GM18517 (cell line): ENCODE data around the gene NCKAP5.

Experiments
- ATAC-seq: cut with Tn5 transposase; IDR thresholded peaks from one replicate; pipeline ENCODE4 v1.9.1; 2021; ENCODE audit warnings: mild to moderate bottlenecking, moderate library complexity; ENCODE audit not compliant: unreplicated experiment

NCKAP5 gene

GRCh38 chr2:133432778-133433177, 135.5 kb downstream of the NCKAP5 start:
- no peak for ATAC-seq

- ATAC-seq, result no peak
These were observed 137.0 kb downstream of the NCKAP5 start for GRCh38 chr2:133431289-133431688.

GRCh38 chr2:133426791-133427190, 141.5 kb downstream of the NCKAP5 start:
- ATAC-seq, result no peak

- ATAC-seq, result no peak
These were observed 142.7 kb downstream of the NCKAP5 start for GRCh38 chr2:133425612-133426011.

GRCh38 chr2:133424876-133425275, 143.4 kb downstream of the NCKAP5 start:
- no peak for ATAC-seq

- ATAC-seq, result no peak
These were observed 145.3 kb downstream of the NCKAP5 start for GRCh38 chr2:133422931-133423351.

GRCh38 chr2:133421516-133422324, 146.5 kb downstream of the NCKAP5 start:
- peak; percentile 98 for ATAC-seq

- no peak for ATAC-seq
These were observed 147.5 kb downstream of the NCKAP5 start for GRCh38 chr2:133420788-133421187.

GRCh38 chr2:133418671-133419070, 149.6 kb downstream of the NCKAP5 start:
- no peak for ATAC-seq

GRCh38 chr2:133418021-133418420, 150.2 kb downstream of the NCKAP5 start:
- ATAC-seq, result no peak

- no peak for ATAC-seq
These were observed 150.8 kb downstream of the NCKAP5 start for GRCh38 chr2:133417415-133417814.

GRCh38 chr2:133416736-133417135, 151.5 kb downstream of the NCKAP5 start:
- no peak for ATAC-seq

- ATAC-seq, result no peak
These were observed 152.1 kb downstream of the NCKAP5 start for GRCh38 chr2:133416146-133416545.

- ATAC-seq, result no peak
These were observed 152.9 kb downstream of the NCKAP5 start for GRCh38 chr2:133415210-133415876.

- ATAC-seq, result no peak
These were observed 153.6 kb downstream of the NCKAP5 start for GRCh38 chr2:133414486-133415209.

GRCh38 chr2:133413863-133414262, 154.4 kb downstream of the NCKAP5 start:
- ATAC-seq, result no peak

GRCh38 chr2:133412694-133413093, 155.6 kb downstream of the NCKAP5 start:
- ATAC-seq, result no peak

GRCh38 chr2:133411857-133412256, 156.4 kb downstream of the NCKAP5 start:
- ATAC-seq, result no peak

GRCh38 chr2:133411101-133411500, 157.2 kb downstream of the NCKAP5 start:
- no peak for ATAC-seq

- no peak for ATAC-seq
These were observed 158.5 kb downstream of the NCKAP5 start for GRCh38 chr2:133409581-133410285.

GRCh38 chr2:133408671-133409070, 159.6 kb downstream of the NCKAP5 start:
- ATAC-seq, result no peak
